Measurements from ENCODE around the gene CHD9. TPM values are rescaled to one million over a fixed set of nuclear protein-coding genes. Genes with fewer than 3 reads are reported as not detected.

Gene CHD9
- total and polyA plus RNA-seq, 9 of the 15 experiments (the other 6 are each of a cell fraction or from before 2014, with no cell fraction given): 29.0 to 69.3 (median 40.6) TPM

DNA sequence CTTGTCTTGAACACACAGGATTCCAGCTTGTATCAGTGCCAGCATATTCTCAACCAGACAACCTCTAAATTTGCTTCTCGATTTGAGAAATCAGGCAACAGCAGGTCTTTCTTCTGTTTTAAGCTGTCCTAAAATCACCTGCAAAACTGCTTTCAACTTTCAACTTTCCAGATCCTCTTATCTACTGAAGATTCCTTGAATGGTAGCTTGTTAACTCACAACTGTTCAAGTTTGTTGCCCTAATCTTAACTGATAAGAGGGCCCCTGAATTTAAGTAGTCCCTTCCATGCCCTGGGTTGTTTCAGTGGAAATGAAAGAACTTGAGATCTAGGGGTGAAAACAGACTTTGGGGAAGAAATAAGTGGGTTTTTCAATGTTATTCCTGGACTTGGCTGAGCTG, 57.2 kb downstream of the CHD9 start (continued):
- TF ChIP-seq RERE (CRISPR knock-in tag; IDR thresholded peaks at IDR 0.05; ENCODE audit: borderline replicate concordance) (no peak), ESRRA (IDR thresholded peaks at IDR 0.05; ENCODE audit: borderline replicate concordance, low read depth) (no peak), PCBP1 (IDR thresholded peaks at IDR 0.05; ENCODE audit: low read depth, low read length, poor library complexity, severe bottlenecking) (no peak), BRF1 (IDR thresholded peaks at IDR 0.05; ENCODE audit: borderline replicate concordance, extremely low read depth, insufficient read length) (no peak), ZNF592 (IDR thresholded peaks at IDR 0.05) (0 out of 2 replicates have a peak, but pooled peaks have one; percentile 9), SMARCA4 (IDR thresholded peaks at IDR 0.05) (peak; percentile 50), ZNF41 (CRISPR knock-in tag; conservative IDR thresholded peaks at IDR 0.05) (no peak), ZNF274 (IDR thresholded peaks at IDR 0.05; ENCODE audit: borderline replicate concordance, low read depth, low read length) (no peak), SMARCE1 (IDR thresholded peaks at IDR 0.05) (peak; percentile 24; the same call in 1 of the 2 replicates), NCOR1 (IDR thresholded peaks at IDR 0.05) (peak; percentile 26; the same call in 1 of the 2 replicates), ZNF436 (CRISPR knock-in tag; IDR thresholded peaks at IDR 0.05) (no peak), NR2C1 (IDR thresholded peaks at IDR 0.05) (0 out of 2 replicates have a peak, but pooled peaks have one; percentile 29), NR2C1 (tag; IDR thresholded peaks at IDR 0.05) (peak; percentile 64; the same call in 1 of the 2 replicates), CREM (IDR thresholded peaks at IDR 0.05; ENCODE audit: low read depth) (no peak), SOX6 (IDR thresholded peaks at IDR 0.05) (0 out of 2 replicates have a peak, but pooled peaks have one; percentile 20), PTBP1 (IDR thresholded peaks at IDR 0.05; ENCODE audit: low read depth, low read length) (no peak), ARID1B (IDR thresholded peaks at IDR 0.05) (peak; percentile 61), CBFA2T2 (conservative IDR thresholded peaks at IDR 0.05) (0 out of 2 replicates have a peak, but pooled peaks have one; percentile 19), CBX3 (IDR thresholded peaks at IDR 0.05; ENCODE audit: borderline replicate concordance in 1 of 2, low read length in 2 of 2) (no peak)
- TF ChIP-seq, protein P1, sequence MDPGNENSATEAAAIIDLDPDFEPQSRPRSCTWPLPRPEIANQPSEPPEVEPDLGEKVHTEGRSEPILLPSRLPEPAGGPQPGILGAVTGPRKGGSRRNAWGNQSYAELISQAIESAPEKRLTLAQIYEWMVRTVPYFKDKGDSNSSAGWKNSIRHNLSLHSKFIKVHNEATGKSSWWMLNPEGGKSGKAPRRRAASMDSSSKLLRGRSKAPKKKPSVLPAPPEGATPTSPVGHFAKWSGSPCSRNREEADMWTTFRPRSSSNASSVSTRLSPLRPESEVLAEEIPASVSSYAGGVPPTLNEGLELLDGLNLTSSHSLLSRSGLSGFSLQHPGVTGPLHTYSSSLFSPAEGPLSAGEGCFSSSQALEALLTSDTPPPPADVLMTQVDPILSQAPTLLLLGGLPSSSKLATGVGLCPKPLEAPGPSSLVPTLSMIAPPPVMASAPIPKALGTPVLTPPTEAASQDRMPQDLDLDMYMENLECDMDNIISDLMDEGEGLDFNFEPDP (CRISPR knock-in tag; IDR thresholded peaks at IDR 0.05): no peak
